ENCODE measurements around the gene UQCRHL.

DNA sequence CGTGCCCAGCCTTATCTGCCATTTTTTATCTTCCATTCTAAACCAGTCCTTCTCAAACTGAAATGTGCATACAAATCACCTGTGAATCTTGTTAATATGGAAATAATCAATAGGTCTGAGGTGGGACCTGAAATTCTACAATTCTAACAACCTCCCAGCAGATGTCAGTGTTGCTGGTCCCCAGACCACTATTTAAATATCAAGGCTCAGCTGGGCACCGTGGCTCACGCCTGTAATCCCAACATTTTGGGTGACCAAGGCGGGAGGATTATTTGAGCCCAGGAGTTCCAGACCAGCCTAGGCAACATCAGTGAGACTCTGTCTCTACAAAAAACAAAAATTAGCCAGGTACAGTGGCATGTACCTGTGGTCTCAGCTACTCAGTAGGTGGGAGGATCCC is 4.1 kb downstream of the UQCRHL start:
- TF ChIP-seq, protein P1, sequence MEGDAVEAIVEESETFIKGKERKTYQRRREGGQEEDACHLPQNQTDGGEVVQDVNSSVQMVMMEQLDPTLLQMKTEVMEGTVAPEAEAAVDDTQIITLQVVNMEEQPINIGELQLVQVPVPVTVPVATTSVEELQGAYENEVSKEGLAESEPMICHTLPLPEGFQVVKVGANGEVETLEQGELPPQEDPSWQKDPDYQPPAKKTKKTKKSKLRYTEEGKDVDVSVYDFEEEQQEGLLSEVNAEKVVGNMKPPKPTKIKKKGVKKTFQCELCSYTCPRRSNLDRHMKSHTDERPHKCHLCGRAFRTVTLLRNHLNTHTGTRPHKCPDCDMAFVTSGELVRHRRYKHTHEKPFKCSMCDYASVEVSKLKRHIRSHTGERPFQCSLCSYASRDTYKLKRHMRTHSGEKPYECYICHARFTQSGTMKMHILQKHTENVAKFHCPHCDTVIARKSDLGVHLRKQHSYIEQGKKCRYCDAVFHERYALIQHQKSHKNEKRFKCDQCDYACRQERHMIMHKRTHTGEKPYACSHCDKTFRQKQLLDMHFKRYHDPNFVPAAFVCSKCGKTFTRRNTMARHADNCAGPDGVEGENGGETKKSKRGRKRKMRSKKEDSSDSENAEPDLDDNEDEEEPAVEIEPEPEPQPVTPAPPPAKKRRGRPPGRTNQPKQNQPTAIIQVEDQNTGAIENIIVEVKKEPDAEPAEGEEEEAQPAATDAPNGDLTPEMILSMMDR (IDR thresholded peaks at IDR 0.05): peak in 2 of 7 experiments; percentile 20 to 22
- TF ChIP-seq EP300 (IDR thresholded peaks at IDR 0.05) (no peak), POLR2A (IDR thresholded peaks at IDR 0.05) (no peak), POLR2AphosphoS5 (IDR thresholded peaks at IDR 0.05) (no peak)
